GM18507 (cell line): Measurements from ENCODE around the gene SLC6A13.
"Not testable (repeated sequence)": the region's sequence is repeated elsewhere in the genome, so short reads cannot be mapped to it uniquely, and the experiment has no call there.

Source experiments
- DNase-seq: peaks from one replicate; pipeline ENCODE4 v3.0.0; 2011; ENCODE audit warnings: low read depth; ENCODE audit not compliant: insufficient read length; ENCODE audit errors: extremely low spot score
- FAIRE-seq: peaks from 2 replicates; lab custom pipeline; 2011; peaks lifted over from hg19 to GRCh38; lab: Jason Lieb, UNC

Gene SLC6A13

DNA sequence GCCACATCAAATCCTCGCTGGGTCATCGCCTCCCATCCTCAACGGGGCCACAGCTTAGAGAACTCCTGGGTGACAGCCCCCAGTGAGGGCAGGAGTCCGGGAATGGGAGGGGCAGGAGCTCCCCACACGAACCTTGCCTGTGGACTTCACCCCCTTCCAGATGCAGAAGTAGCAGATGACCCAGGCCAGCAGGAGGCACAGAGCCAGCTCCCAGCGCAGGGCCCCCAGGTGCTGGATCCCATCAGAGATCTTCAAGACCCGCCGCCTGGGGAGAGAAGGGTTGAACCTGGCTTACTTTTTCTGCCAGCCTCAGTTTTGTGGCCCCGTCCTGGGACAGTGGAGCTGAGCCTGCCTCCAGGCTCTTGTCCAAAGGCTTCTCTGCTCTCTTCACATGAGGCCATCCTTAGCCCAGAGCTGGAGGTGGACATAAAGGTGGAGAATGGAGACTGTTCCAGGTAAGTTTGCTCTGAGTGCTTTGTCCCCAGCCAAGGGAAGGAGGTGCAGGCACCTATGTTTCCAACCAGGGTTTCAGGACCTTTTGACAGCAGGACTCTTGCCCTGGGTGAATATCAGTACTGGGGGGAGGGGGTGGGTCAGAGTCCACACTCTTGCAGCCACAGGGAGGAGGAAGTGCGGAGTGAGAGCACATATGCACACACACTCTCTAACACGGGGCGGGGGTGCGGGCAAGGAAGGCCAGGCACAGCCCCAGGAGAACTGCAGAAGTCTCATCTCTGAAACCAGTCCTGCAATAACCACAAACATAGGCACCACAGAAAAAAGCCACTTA is 25.4 kb downstream of the SLC6A13 start:
- DNase-seq (no peak), FAIRE-seq (no peak)

GRCh38 chr12:236445-236844 is 26.2 kb downstream of the SLC6A13 start:
- FAIRE-seq, result no peak

DNA sequence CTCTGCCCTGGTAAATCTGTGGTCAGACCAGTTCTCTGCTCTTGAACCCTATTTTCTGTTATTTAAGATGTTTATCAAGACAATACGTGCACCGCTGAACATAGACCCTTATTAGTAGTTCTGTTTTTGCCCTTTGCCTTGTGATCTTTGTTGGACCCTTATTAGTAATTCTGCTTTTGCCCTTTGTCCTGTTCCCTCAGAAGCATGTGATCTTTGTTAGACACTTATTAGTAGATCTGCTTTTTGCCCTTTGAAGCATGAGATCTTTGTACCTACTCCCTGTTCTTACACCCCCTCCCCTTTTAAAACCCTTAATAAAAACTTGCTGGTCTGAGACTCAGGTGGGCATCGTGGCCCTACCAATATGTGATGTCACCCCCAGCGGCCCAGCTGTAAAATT is 26.7 kb downstream of the SLC6A13 start:
- FAIRE-seq, DNase-seq: not testable (repeated sequence)

More at GRCh38 chr12:236445-236844, 26.2 kb downstream of the SLC6A13 start:
- DNase-seq, result no peak

GRCh38 chr12:234891-235415 is 27.7 kb downstream of the SLC6A13 start:
- no peak for FAIRE-seq
- no peak for DNase-seq

- FAIRE-seq, result no peak
- DNase-seq, result no peak
Measured at GRCh38 chr12:234019-234418, 28.6 kb downstream of the SLC6A13 start.

DNA sequence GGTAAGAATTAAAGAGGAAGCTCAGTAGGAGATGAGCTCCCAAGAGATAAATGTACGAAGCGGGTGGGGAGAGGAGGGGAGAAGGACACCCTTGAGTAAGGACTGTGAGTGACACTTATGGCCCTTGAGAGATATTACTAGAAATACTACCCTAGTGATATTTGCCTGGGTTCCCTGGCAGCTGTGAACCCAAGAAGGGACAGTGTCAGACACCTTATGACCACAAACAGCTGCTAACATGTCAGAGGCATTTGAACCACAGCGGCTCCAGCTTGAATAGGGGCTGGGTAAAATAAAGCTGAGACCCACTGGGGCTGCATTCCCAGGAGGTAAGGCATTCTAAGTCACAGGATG is 29.0 kb downstream of the SLC6A13 start:
- FAIRE-seq, result no peak

GRCh38 chr12:232731-233614 is 29.7 kb downstream of the SLC6A13 start:
- FAIRE-seq (no peak), DNase-seq (no peak)

More for the DNA sequence above, 29.0 kb downstream of the SLC6A13 start:
- DNase-seq, result no peak

DNA sequence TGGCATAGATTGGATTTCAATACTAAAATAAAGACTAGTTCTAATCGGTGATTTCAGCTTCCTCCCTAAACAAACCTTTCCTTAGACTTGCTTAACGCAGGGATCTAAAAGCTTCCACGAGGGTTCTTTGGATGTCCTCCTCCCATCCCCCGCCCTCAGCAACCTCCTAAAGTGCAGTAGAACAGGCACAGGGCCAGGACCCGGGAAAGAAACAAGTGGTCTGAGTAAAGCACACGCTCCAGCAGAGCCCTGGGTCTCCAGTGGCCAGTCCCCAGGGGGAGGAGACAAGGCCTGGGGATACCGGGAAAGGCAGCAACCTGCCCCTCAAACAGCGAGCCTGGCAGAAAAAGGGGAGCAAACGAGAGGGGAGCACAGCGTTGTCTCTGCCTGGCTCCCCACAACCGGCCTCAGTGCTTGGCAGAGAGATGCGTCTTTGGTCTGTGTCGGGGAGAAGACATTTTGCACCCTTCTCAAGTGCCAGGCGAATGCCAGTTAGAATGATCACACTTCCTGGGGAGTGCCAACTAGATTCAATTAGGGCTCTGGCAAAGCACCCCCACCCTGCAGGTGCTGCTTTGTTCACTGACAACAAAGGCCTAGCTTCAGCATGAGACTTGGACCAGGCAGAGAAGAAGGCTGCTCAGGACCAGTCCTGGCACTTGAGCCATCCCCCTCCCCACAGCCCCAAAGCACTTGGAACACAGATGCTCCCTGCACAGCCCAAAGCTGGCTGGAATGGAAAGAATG is 31.5 kb downstream of the SLC6A13 start:
- FAIRE-seq, result no peak

GRCh38 chr12:229441-230191 is 33.0 kb downstream of the SLC6A13 start:
- no peak for FAIRE-seq
- DNase-seq, result no peak

More for the DNA sequence above, 31.5 kb downstream of the SLC6A13 start:
- DNase-seq, result no peak

GRCh38 chr12:228846-229200 is 33.8 kb downstream of the SLC6A13 start:
- FAIRE-seq (no peak), DNase-seq (no peak)

GRCh38 chr12:227923-228845 is 34.5 kb downstream of the SLC6A13 start:
- no peak for DNase-seq
- no peak for FAIRE-seq

- FAIRE-seq (no peak), DNase-seq (no peak)
Measured at GRCh38 chr12:227286-227915, 35.2 kb downstream of the SLC6A13 start.

DNA sequence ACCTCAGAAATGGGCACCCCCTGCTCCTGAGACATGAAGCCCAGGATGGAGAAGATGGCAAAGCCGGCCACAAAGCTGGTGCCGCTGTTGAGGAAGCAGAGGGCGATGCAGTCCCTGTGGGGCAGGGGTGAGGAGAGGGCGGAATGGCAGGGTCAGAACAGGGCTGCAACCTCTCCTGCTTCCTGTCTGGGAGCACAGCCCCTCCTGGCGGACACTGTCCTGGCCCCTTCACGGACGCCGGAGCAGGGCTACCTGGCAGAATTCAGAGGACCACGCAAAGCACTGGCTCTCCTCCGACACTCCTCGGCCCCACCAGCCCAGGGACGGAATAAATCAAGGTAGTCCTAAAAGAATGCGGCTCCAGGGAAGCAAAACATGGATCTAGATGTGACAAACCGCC is 36.2 kb downstream of the SLC6A13 start:
- FAIRE-seq, result no peak
- DNase-seq, result no peak

- FAIRE-seq, result no peak
Measured at GRCh38 chr12:225012-225411, 37.6 kb downstream of the SLC6A13 start.

GRCh38 chr12:224330-224729 is 38.3 kb downstream of the SLC6A13 start:
- no peak for FAIRE-seq
- DNase-seq, result no peak

More at GRCh38 chr12:225012-225411, 37.6 kb downstream of the SLC6A13 start:
- DNase-seq, result no peak

DNA sequence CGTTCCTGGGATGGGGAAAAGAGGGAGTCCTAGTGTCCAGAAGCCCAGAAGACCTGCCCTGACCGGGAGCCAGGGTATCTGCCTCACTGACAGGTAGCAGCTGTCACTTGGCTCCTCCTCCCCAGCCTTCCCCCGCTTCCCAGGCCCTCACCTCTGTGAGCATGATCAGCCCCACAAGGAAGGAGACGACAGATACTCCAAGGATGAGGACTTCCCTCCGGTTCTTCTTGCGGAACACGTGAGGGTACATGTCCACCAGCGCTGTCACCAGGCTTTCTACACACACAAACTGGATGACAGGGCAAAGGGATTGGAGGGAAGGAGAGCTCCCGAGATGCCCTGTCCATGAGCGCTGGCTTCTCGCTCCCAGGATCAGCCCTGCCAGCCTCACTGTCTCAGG is 38.8 kb downstream of the SLC6A13 start:
- DNase-seq (no peak), FAIRE-seq (no peak)

DNA sequence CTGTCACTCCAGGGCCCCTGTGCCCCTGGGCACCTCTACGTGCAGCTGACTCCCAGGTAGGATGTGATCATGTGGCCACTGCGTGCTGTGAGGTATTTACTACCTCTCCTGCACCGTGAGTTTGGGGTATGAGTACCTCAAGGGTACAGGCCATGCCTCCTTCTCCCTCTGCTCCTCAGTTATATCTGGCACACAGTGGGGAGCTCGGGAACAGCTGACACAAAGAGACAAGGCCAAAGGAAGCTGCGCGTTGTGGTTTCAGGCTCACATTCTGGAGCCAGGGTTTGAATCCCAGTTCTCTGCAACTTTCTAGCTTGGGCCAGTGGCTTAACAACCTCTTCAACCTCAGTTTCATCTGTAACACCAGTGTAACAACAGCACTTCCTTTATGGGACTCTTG is 40.9 kb downstream of the SLC6A13 start:
- DNase-seq (no peak), FAIRE-seq (no peak)
